Loucy (cell line): Measurements from ENCODE around the gene NLGN1.

Source experiments
- H2AFZ ChIP-seq: fragments of 200-600 bp; sonication (generic); 2 replicates; pipeline ENCODE4 v1.6.0; 2016; ENCODE audit warnings: antibody characterized with exemption, mild to moderate bottlenecking, low read length, moderate library complexity
- H3F3A ChIP-seq: fragments of 200-600 bp; 2 replicates; pipeline ENCODE4 v1.6.0; 2016; ENCODE audit warnings: antibody characterized with exemption, low read depth, mild to moderate bottlenecking
- H3K27me3 ChIP-seq: fragments of 200-600 bp; sonication (generic); 2 replicates; pipeline ENCODE4 v1.6.1; 2014; ENCODE audit warnings: low read length, mild to moderate bottlenecking; ENCODE audit not compliant: insufficient read depth, poor library complexity, severe bottlenecking
- H3K36me3 ChIP-seq: fragments of 200-600 bp; sonication (generic); 2 replicates; pipeline ENCODE4 v1.6.1; 2016; ENCODE audit warnings: low read length; ENCODE audit not compliant: insufficient read depth
- H3K4me1 ChIP-seq: fragments of 200-600 bp; sonication (generic); 2 replicates; pipeline ENCODE4 v1.5.1; 2014; ENCODE audit warnings: low read length, mild to moderate bottlenecking; ENCODE audit not compliant: insufficient read depth, poor library complexity, severe bottlenecking
- H3K4me2 ChIP-seq: fragments of 200-600 bp; sonication (generic); 2 replicates; pipeline ENCODE4 v1.6.0; 2014; ENCODE audit warnings: antibody characterized with exemption, low read length, low read depth, mild to moderate bottlenecking; ENCODE audit not compliant: poor library complexity, severe bottlenecking
- H3K4me3 ChIP-seq: fragments of 200-600 bp; sonication (generic); 2 replicates; pipeline ENCODE4 v1.5.1; 2014; ENCODE audit warnings: low read length, mild to moderate bottlenecking, mixed read lengths; ENCODE audit not compliant: poor library complexity, severe bottlenecking
- H3K79me2 ChIP-seq: fragments of 200-600 bp; sonication (generic); 2 replicates; pipeline ENCODE4 v1.6.1; 2014; ENCODE audit warnings: low read length; ENCODE audit not compliant: insufficient read depth
- H3K9ac ChIP-seq: fragments of 200-600 bp; sonication (generic); 2 replicates; pipeline ENCODE4 v1.6.0; 2014; ENCODE audit warnings: mild to moderate bottlenecking, low read depth, low read length, moderate library complexity; ENCODE audit not compliant: poor library complexity, severe bottlenecking
- H3K9me2 ChIP-seq: fragments of 200-600 bp; sonication (generic); replicated peaks from 2 replicates; pipeline ENCODE4 v1.6.1; 2016; ENCODE audit warnings: low read depth, low read length, mixed read lengths
- H3K9me3 ChIP-seq: fragments of 200-600 bp; sonication (generic); 2 replicates; pipeline ENCODE4 v1.6.1; 2014; ENCODE audit warnings: mild to moderate bottlenecking, antibody characterized with exemption, low read length, low read depth; ENCODE audit not compliant: insufficient read depth
- H4K20me1 ChIP-seq: fragments of 200-600 bp; sonication (generic); 2 replicates; pipeline ENCODE4 v1.6.0; 2014; ENCODE audit warnings: antibody characterized with exemption, low read length, mild to moderate bottlenecking; ENCODE audit not compliant: insufficient read depth, poor library complexity, severe bottlenecking
- EZH2phosphoT487 ChIP-seq: fragments of 200-600 bp; IDR thresholded peaks from 2 replicates; pipeline ENCODE4 v1.6.1; 2018; ENCODE audit warnings: antibody characterized with exemption, mild to moderate bottlenecking, moderate library complexity, borderline replicate concordance
- TF ChIP-seq, protein P1 (sequence below): fragments of 200-600 bp; sonication (generic); conservative IDR thresholded peaks from 2 replicates; pipeline ENCODE4 v1.5.1; 2014; ENCODE audit warnings: mild to moderate bottlenecking, antibody characterized with exemption, low read length

Gene NLGN1

DNA sequence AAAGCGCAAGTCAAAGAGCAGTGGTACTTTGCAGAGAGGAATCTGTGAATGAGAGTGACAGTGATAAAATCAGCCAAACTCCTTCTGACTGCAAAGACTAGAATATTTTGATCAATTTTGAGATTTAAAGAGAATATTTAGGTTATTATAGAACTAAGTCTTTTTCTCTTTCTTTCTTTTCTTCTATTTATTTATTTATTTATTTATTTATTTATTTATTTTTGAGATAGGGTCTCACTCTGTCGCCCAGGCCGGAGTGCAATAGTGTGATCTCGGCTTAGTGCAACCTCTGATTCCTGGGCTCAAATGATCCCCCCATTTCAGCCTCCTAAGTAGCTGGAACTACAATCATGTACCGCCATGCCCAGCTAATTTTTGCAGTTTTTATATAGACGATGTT lies 857.9 kb downstream of the NLGN1 start:
- no peak overlapping the region for H3K4me2 ChIP-seq
- no peak overlapping the region for H2AFZ ChIP-seq
- no peaks in the 10 kb centered on the region for H3K79me2 ChIP-seq
- H3K27me3 ChIP-seq, result no peaks in the 10 kb centered on the region
- no peaks in the 10 kb centered on the region for H3K9me2 ChIP-seq
- TF ChIP-seq, protein P1, sequence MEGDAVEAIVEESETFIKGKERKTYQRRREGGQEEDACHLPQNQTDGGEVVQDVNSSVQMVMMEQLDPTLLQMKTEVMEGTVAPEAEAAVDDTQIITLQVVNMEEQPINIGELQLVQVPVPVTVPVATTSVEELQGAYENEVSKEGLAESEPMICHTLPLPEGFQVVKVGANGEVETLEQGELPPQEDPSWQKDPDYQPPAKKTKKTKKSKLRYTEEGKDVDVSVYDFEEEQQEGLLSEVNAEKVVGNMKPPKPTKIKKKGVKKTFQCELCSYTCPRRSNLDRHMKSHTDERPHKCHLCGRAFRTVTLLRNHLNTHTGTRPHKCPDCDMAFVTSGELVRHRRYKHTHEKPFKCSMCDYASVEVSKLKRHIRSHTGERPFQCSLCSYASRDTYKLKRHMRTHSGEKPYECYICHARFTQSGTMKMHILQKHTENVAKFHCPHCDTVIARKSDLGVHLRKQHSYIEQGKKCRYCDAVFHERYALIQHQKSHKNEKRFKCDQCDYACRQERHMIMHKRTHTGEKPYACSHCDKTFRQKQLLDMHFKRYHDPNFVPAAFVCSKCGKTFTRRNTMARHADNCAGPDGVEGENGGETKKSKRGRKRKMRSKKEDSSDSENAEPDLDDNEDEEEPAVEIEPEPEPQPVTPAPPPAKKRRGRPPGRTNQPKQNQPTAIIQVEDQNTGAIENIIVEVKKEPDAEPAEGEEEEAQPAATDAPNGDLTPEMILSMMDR, result no peak
- TF ChIP-seq EZH2phosphoT487, result no peak
- no peaks in the 10 kb centered on the region for H4K20me1 ChIP-seq
- no peak overlapping the region for H3K4me3 ChIP-seq
- H3K4me1 ChIP-seq, result no peaks in the 10 kb centered on the region
- no peaks in the 10 kb centered on the region for H3K36me3 ChIP-seq
- H3K9ac ChIP-seq, result no peak overlapping the region
- H3F3A ChIP-seq, result no peaks in the 10 kb centered on the region
- H3K9me3 ChIP-seq, result no peaks in the 10 kb centered on the region

DNA sequence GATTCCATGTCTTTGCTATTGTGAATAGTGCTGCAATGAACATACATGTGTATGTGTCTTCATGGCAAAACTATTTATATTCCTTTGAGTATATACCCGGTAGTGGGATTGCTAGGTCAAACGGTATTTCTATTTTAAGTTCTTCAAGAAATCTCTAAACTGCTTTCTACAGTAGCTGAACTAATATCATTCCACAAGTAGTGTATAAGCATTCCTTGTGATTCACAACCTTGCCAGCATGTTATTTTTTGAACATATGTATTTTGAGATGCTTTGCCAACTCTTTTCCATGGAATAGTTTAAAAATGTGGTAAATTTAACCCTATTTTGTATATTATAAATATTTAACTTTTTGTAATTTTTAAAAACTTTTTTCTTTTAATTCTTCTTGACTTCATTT lies 868.9 kb downstream of the NLGN1 start:
- Histone ChIP-seq H3K79me2 (no peaks in the 10 kb centered on the region), H2AFZ (no peak overlapping the region), H3K9ac (no peak overlapping the region), H3K9me2 (no peaks in the 10 kb centered on the region), H3K9me3 (no peaks in the 10 kb centered on the region), H3F3A (no peaks in the 10 kb centered on the region), H3K4me1 (no peaks in the 10 kb centered on the region), H3K4me2 (no peak overlapping the region), H4K20me1 (no peaks in the 10 kb centered on the region), H3K4me3 (no peak overlapping the region), H3K36me3 (no peaks in the 10 kb centered on the region), H3K27me3 (no peaks in the 10 kb centered on the region)
- TF ChIP-seq EZH2phosphoT487, result no peak
- TF ChIP-seq, protein P1, result no peak

DNA sequence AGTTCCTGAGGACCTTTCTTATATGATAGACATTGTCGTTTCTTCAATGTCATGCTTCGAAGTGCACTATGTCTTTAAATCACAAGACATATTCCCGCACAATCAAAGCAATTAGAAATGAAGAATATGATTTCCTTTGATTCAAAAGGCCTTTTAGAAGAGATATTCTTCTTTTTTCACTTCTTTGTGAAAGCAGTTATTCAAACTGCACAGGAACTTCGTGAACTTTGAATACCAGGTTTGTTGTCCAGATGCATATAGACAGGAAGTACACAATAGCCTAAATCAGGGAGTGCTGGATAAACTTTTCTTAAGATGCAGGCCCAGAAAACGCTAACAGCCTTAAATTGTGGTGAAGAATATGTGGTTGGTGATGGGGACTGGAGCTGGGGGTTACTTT lies 870.5 kb downstream of the NLGN1 start:
- Histone ChIP-seq H3K4me3 (no peak overlapping the region), H3K4me1 (no peaks in the 10 kb centered on the region), H3K36me3 (no peaks in the 10 kb centered on the region), H3K9ac (no peak overlapping the region), H3K9me2 (no peaks in the 10 kb centered on the region), H2AFZ (no peak overlapping the region), H3K4me2 (no peak overlapping the region), H3K9me3 (no peaks in the 10 kb centered on the region), H3F3A (no peaks in the 10 kb centered on the region), H3K79me2 (no peaks in the 10 kb centered on the region), H4K20me1 (no peaks in the 10 kb centered on the region), H3K27me3 (no peaks in the 10 kb centered on the region)
- TF ChIP-seq, protein P1, result no peak
- TF ChIP-seq EZH2phosphoT487, result no peak
